Parathyroid adenoma (tissue), 2 donors: ENCODE results near the gene MAB21L1.

Source experiments
- H2AFZ ChIP-seq: fragments of 300-600 bp; sonication (generic); one replicate; pipeline ENCODE4 v1.7.0; 2017; ENCODE audit warnings: antibody characterized with exemption, mild to moderate bottlenecking
- H3K27ac ChIP-seq: fragments of 300-600 bp; sonication (generic); one replicate; pipeline ENCODE4 v1.7.0; 2017
- H3K27me3 ChIP-seq: fragments of 300-600 bp; sonication (generic); one replicate; pipeline ENCODE4 v1.7.0; 2017; ENCODE audit warnings: low read length; ENCODE audit not compliant: control insufficient read depth, insufficient read depth
- H3K36me3 ChIP-seq: fragments of 300-600 bp; sonication (generic); one replicate; pipeline ENCODE4 v1.7.0; 2017; ENCODE audit warnings: low read length; ENCODE audit not compliant: control insufficient read depth, insufficient read depth
- H3K4me1 ChIP-seq: fragments of 300-600 bp; sonication (generic); one replicate; pipeline ENCODE4 v1.7.0; 2017; ENCODE audit warnings: control low read depth
- H3K4me2 ChIP-seq: fragments of 300-600 bp; sonication (generic); one replicate; pipeline ENCODE4 v1.7.0; 2017; ENCODE audit warnings: low read length
- H3K4me3 ChIP-seq: fragments of 300-600 bp; sonication (generic); one replicate; pipeline ENCODE4 v1.7.0; 2017; ENCODE audit warnings: low read depth, low read length
- H3K79me2 ChIP-seq: fragments of 300-600 bp; sonication (generic); one replicate; pipeline ENCODE4 v1.7.0; 2017; ENCODE audit warnings: control low read depth
- H3K9ac ChIP-seq: fragments of 300-600 bp; sonication (generic); one replicate; pipeline ENCODE4 v1.7.0; 2017; ENCODE audit warnings: mild to moderate bottlenecking
- H3K9me3 ChIP-seq: fragments of 300-600 bp; sonication (generic); one replicate; pipeline ENCODE4 v1.7.0; 2017; ENCODE audit warnings: low read length; ENCODE audit not compliant: control insufficient read depth
- TF ChIP-seq, protein P1 (sequence below): fragments of 300-600 bp; sonication (generic); IDR thresholded peaks from one replicate; pipeline ENCODE4 v1.7.0; 2017; ENCODE audit warnings: antibody characterized with exemption, mild to moderate bottlenecking
- donor health status: primary hyperparathyroidism.

The MAB21L1 gene

DNA sequence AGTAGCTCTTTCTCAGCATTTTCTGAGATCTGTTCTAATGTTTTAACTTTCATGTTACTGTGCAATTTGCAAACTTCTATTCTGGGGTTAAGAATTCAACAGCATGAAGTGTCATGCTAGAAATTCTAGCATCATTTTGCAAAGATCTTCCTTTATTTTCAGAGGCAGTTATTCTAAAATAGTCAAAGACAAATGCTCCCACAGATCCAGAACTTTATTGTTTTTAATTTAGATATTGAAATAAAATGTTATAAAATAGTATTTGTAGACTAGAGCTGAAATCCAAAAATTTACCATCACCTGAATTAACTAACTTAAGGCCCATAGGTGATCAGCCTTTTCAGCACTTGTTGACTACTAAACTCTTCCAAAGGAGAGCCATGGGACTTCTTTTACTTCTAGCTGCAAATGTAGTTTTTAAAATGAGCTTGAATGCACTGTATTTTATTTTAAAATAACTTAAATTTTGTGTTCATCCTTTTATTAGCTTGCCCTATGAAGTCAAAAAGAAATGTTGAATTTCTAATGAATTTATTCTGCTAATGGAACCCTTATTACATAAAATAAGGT, 3.2 kb downstream of the MAB21L1 start:
- Histone ChIP-seq H3K27me3 (no peaks in the 10 kb centered on the region), H3K4me2 (no peak overlapping the region), H3K27ac (no peak overlapping the region), H3K79me2 (no peaks in the 10 kb centered on the region), H3K36me3 (no peaks in the 10 kb centered on the region), H3K4me1 (no peaks in the 10 kb centered on the region), H3K9me3 (no peaks in the 10 kb centered on the region), H3K9ac (no peak overlapping the region), H2AFZ (no peak overlapping the region), H3K4me3 (no peak overlapping the region)
- TF ChIP-seq, protein P1, sequence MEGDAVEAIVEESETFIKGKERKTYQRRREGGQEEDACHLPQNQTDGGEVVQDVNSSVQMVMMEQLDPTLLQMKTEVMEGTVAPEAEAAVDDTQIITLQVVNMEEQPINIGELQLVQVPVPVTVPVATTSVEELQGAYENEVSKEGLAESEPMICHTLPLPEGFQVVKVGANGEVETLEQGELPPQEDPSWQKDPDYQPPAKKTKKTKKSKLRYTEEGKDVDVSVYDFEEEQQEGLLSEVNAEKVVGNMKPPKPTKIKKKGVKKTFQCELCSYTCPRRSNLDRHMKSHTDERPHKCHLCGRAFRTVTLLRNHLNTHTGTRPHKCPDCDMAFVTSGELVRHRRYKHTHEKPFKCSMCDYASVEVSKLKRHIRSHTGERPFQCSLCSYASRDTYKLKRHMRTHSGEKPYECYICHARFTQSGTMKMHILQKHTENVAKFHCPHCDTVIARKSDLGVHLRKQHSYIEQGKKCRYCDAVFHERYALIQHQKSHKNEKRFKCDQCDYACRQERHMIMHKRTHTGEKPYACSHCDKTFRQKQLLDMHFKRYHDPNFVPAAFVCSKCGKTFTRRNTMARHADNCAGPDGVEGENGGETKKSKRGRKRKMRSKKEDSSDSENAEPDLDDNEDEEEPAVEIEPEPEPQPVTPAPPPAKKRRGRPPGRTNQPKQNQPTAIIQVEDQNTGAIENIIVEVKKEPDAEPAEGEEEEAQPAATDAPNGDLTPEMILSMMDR, result no peak

DNA sequence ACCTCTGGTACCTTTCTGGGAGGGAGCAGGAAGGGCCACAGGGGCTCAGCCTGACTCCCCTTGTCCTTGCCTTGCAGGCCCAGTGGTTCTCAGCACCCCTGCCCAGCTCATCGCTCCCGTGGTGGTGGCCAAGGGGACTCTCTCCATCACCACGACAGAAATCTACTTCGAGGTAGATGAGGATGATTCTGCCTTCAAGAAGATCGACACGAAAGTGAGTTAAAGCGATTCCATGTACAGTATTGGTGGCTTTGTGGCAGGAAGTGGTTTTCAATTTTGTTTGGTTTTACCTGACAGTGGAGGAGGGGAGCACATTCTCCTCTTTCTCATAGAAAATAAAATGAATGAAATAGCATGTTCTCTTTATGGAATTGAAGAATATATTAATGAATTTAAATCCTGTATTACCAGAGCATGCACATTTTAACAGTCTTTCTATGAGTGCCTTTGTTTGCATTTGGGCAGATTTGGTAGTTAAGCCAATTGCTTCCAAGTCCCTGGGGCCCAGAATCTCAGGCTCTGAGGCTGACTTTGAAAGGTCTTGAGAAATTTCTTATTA, 4.1 kb downstream of the MAB21L1 start:
- Histone ChIP-seq H3K79me2 (no peaks in the 10 kb centered on the region), H3K4me2 (no peak overlapping the region), H3K9me3 (no peaks in the 10 kb centered on the region), H3K27me3 (no peaks in the 10 kb centered on the region), H3K36me3 (no peaks in the 10 kb centered on the region), H3K9ac (no peak overlapping the region), H2AFZ (no peak overlapping the region), H3K27ac (no peak overlapping the region), H3K4me3 (no peak overlapping the region), H3K4me1 (no peaks in the 10 kb centered on the region)
- TF ChIP-seq, protein P1, result no peak

DNA sequence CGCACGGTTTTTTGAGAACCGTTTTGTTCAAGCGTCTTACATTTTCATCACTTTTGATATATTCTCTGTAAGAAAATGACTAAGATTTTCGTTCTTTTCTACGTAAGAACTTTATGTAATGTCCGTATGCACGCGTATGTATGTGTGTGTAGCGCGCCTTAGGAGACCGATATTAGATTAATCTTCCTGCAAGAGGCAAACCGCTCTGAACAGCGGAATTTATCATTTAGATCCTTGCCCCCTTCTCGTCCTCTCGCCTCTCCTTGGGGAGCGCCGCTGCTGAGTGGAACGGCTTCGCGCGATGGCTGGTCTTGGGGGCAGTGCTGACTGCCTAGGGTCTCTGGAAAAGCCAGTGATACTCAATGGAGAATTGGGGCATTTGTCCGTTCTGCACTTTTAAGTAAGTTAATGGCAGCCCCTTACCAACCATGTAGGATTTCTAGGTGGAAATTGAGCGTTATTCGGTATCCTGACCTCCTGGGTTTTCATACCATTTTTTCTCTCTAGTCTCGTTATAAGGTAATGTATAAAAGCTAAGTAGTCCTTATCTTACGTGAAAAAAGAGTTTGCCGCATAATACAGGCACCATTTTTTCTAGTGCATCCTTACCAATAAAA, 4.7 kb downstream of the MAB21L1 start:
- Histone ChIP-seq H3K4me3 (no peak overlapping the region), H3K36me3 (no peaks in the 10 kb centered on the region), H3K4me1 (no peaks in the 10 kb centered on the region), H3K27me3 (no peaks in the 10 kb centered on the region), H2AFZ (no peak overlapping the region), H3K9me3 (no peaks in the 10 kb centered on the region), H3K79me2 (no peaks in the 10 kb centered on the region), H3K9ac (no peak overlapping the region), H3K27ac (no peak overlapping the region), H3K4me2 (no peak overlapping the region)
- TF ChIP-seq, protein P1, result no peak

DNA sequence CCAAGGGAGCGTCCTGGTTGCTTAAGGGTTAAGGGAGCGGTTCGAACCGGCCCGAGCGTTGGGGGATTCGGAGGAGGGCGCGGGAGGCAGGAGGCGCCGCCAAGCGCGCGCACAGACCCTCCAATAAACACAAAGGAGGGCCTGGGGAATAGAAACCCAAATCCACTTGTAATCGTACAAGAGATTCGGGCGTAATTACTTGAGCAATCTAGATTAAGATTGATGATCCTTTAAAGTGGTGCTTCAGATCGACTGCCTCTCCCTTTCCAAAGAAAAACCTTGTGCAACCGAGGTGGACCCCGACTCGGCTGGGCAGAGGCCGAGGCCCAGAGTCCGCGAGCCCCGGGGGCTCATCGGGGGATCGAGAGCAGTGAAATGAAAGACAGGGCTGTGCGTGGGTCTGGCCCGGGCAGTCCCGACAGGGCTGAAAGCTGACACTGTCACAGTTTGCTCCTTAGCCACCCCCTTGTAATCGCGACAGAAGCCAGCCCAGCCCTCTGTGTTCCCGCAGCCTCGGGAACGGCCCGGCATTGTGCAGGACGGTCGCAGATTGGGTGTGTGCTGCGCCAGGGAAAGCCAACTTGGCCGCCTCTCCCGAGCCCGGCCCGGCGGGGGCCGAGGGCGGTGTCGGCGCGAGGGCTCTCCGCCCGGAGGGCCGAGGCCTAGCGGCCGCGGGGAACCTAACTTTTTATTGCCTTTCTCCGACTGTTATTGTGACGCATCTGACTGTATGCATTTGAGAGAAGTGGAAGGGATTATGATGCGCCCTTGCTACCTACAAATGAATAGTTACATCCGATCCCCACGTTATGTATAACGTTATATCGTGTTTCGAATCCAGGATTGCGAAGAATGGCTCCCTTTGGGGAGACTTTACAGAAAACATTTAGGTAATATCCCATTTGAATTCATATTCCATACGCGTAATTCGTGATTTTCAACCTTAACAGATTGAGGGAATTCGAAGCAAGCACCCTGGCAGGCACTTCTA, 5.5 kb downstream of the MAB21L1 start:
- Histone ChIP-seq H3K36me3 (no peaks in the 10 kb centered on the region), H3K4me3 (peak overlapping the region; percentile 6), H3K27ac (peak overlapping the region; percentile 24), H3K4me1 (no peaks in the 10 kb centered on the region), H3K4me2 (peak overlapping the region; percentile 39), H2AFZ (no peak overlapping the region), H3K9me3 (no peaks in the 10 kb centered on the region), H3K9ac (no peak overlapping the region), H3K79me2 (no peaks in the 10 kb centered on the region), H3K27me3 (no peaks in the 10 kb centered on the region)
- TF ChIP-seq, protein P1, result no peak
